Right lung (tissue), 10 donors: ENCODE measurements around the gene WDR18. TPM values are rescaled to one million over a fixed set of nuclear protein-coding genes. Genes with fewer than 3 reads are reported as not detected.

ENCODE experiments used
- DNase-seq, 2 donors: peaks; one replicate each; pipeline ENCODE4 v3.0.0-alpha.2; 2013
- long read RNA-seq, 8 donors: transcript quantifications; one replicate each; lab custom pipeline, GENCODE V29; 2026
- polyA plus RNA-seq, 5 donors: library from polyadenylated mRNA; unstranded; fragments of 120-200 nt; gene quantifications; one replicate each; pipeline versions ENCODE4 v1.2.1 to v1.2.3, GENCODE V29; 2013; ENCODE audit warnings: inconsistent platforms in 1 of 5, low replicate concordance in 1 of 5; ENCODE audit not compliant: insufficient read length in 5 of 5, insufficient read depth in 1 of 5

WDR18 gene, protein sequence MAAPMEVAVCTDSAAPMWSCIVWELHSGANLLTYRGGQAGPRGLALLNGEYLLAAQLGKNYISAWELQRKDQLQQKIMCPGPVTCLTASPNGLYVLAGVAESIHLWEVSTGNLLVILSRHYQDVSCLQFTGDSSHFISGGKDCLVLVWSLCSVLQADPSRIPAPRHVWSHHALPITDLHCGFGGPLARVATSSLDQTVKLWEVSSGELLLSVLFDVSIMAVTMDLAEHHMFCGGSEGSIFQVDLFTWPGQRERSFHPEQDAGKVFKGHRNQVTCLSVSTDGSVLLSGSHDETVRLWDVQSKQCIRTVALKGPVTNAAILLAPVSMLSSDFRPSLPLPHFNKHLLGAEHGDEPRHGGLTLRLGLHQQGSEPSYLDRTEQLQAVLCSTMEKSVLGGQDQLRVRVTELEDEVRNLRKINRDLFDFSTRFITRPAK
- polyA plus RNA-seq = 10 to 100 TPM; 22.3 to 47.6 (median 30.8) TPM
- long read RNA-seq, donor 1, transcript WDR18-202 (10 exons, 1,608 nt) = major isoform, 26 of 35 reads
- long read RNA-seq, donor 1, partial matches to known transcripts = 5 of 35 reads
- long read RNA-seq, donor 1, other reads (novel, unspliced or antisense) = 0 of 35 reads
- long read RNA-seq, donor 2, transcript WDR18-202 (10 exons, 1,608 nt) = major isoform, 22 of 23 reads
- long read RNA-seq, donor 2, partial matches to known transcripts = 0 of 23 reads
- long read RNA-seq, donor 2, other reads (novel, unspliced or antisense) = 0 of 23 reads
- long read RNA-seq, donor 3, transcript WDR18-202 (10 exons, 1,608 nt) = major isoform, 19 of 41 reads
- long read RNA-seq, donor 3, transcript WDR18-207 (2 exons, 417 nt) = minor isoform, 5 of 41 reads
- long read RNA-seq, donor 3, partial matches to known transcripts = 16 of 41 reads
- long read RNA-seq, donor 3, other reads (novel, unspliced or antisense) = 0 of 41 reads
- long read RNA-seq, donor 4, transcript WDR18-202 (10 exons, 1,608 nt) = major isoform, 12 of 12 reads
- long read RNA-seq, donor 4, partial matches to known transcripts = 0 of 12 reads
- long read RNA-seq, donor 4, other reads (novel, unspliced or antisense) = 0 of 12 reads
- long read RNA-seq, donor 5, transcript WDR18-202 (10 exons, 1,608 nt) = major isoform, 24 of 27 reads
- long read RNA-seq, donor 5, partial matches to known transcripts = 0 of 27 reads
- long read RNA-seq, donor 5, other reads (novel, unspliced or antisense) = 0 of 27 reads
- long read RNA-seq, donor 6, transcript WDR18-202 (10 exons, 1,608 nt) = major isoform, 26 of 29 reads
- long read RNA-seq, donor 6, partial matches to known transcripts = 0 of 29 reads
- long read RNA-seq, donor 6, other reads (novel, unspliced or antisense) = 0 of 29 reads
- long read RNA-seq, donor 7, transcript WDR18-202 (10 exons, 1,608 nt) = major isoform, 26 of 27 reads
- long read RNA-seq, donor 7, partial matches to known transcripts = 0 of 27 reads
- long read RNA-seq, donor 7, other reads (novel, unspliced or antisense) = 0 of 27 reads
- long read RNA-seq, donor 8, transcript WDR18-202 (10 exons, 1,608 nt) = major isoform, 7 of 10 reads
- long read RNA-seq, donor 8, partial matches to known transcripts = 0 of 10 reads
- long read RNA-seq, donor 8, other reads (novel, unspliced or antisense) = 0 of 10 reads

DNA sequence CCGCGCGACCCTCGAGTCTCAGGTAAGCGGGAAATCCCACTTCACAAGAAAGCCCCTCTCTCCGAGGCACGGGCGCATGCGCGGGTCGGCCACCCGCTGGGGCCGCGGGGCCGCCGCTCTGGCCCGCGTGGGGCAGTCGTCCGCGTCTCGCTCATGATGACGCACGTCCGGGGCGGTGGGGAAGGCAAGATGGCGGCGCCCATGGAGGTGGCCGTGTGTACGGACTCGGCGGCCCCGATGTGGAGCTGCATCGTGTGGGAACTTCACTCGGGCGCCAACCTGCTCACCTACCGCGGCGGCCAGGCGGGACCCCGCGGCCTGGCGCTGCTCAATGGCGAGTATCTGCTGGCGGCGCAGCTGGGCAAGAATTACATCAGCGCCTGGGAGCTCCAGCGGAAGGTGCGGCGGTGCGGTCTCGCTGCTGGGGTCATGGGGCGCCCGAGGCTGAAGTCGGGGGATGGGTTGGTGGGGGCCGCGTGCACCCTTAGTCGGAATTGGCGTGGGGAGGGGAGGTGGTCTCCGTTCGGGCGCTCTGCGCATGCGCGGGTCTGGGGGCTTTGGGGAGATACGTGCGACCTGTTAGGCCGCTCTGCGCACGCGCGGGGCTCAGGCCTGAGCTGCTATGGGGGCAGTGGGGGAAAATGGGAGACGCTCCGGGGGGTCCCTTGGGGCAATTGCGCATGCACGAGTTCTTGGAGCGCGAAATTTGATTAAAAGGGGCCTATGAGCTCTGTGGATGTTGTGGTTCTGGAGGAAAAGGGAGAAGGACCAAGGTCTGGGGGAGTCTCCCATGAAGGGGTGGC lies at the start of gene WDR18:
TSS of gene WDR18 (plus strand) at position 181 of the 803 bp plus-strand sequence. CDS start at position 190, 9 bp downstream.
- peak; percentile 87 to 88 for DNase-seq

DNA sequence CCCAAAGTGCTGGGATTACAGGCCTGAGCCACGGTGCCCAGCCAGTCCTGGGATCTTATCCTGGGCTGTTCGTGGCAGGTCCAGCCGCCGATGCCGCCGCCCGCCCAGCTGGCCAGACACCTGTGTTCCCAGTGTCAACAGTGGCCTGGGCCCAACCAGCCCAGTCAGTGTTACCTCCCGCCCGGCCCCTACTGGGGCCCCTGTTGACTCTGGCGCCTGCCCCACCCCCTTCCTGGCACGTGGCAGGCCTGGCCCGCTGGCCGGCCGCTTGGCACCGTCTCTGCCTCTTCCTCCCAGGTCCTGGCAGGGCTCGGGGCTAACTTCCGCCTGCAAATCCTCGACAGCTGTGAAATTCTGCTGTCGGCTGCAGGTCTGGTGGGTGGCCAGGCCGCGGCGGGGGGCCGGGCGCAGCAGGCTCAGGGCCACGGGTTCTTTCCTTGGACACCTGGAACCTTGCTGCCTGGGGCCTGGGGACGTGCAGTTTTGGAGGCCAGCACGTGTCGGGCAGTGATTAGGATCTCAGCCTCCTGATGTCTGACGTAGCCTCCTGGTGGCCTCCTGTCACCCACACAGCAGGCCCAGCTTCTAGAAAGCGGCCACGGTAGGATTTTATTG lies 49.2 kb upstream of the WDR18 start:
- peak; percentile 92 to 94 for DNase-seq

DNA sequence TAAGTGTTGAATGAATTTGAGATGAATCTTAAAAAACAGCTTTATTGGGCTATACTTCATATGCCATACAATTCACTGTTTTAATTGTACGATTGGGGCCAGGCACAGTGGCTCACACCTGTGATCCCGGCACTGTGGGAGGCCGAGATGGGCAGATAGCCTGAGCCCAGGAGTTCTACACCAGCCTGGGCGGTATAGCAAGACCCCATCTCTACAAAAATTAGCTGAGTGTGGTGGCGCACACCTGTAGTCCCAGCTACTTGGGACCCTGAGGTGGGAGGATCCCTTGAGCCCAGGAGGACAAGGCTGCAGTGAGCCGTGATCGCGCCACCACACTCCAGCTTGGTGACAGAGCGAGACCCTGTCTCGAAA lies 48.0 kb upstream of the WDR18 start:
- no peak for DNase-seq

DNA sequence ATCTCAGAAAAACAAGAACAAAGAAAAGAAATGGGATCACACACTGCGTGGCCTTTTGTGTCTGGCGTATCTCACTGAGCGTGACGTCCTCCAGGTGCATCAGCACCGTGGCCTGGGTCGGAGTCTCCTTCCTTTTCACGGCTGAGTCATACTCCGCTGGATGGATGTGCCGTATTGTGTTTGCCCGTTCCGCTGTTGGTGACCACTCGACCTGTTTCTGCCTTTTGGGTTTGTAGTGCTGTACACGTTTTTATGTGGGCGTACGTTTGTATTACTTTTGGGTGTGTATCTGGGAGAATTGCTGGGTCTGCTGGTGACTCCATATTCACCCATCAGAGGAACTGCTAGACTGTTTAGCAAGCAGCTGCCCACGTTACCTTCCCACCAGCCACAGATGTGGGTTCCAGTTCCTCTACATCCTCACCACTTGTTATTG lies 46.9 kb upstream of the WDR18 start:
- DNase-seq = no peak

DNA sequence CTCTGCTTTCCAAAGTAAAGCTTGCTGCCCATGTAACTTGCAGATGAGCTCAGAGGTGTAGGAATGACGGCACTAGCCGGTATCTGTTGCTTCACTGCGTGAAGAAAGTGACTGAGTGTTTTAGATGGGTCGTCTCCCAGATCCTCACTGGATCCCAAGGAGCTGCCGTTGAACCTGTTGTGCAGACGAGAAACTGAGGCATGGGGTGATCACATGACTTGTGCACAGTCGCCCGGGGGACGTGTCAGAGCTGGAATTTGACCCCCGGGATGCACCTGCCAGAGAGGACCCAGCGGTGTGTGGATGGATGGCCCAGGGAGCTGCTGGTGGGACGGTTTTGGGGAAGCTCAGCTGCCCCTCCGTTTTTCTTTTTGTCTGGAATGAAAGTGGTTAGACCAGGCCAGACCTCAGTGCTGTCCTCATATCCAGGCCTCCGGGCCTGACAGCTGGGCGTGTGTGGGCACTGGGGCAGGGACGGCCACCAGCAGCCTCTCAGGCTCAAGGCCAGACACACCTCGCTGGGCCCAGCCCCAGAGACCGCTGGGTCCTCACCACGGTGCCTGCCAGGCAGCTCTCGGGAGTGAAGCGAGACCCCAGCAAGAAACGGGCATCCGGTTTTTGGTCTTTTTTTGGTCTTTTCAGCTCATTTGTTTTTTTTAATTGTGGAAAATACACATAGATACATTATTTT lies 45.8 kb upstream of the WDR18 start:
- no peak for DNase-seq

DNA sequence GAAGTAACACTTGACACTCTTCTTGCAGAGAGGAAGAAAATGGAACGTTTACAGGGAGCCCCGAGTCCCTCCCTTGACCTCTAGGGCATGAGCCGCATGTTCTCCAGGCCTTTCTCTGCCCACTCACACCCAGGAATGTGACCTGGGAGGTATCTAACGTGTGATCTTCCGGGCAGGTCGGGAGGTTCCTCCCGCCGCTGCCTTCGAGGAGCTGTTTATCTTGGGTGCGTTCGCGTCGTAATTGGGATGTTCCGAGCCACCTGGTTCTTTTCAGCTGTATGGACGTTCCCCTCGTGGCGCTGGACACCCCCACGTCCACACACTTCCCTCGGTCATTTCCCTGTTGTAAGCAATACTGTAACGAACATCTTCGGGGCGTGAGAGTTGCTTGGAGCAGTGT lies 44.7 kb upstream of the WDR18 start:
- DNase-seq = no peak

DNA sequence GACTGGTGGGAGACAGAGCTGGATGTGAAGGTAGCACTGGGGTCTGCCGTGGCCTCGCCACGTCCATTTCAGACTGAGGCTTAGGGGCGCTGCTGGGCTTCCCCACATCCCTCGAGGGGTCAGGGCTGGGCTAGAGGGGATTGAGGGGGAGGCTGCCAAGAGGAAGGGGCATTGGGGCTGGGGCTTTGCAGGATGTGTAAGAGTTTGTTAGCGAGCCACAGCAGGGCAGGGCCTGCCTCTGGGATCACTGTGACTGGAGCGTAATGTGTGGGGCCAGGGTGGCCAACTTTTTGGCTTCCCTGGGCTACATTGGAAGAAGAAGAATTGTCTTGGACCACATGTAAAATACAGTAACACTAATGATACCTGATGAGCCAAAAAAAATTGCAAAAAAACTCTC lies 44.2 kb upstream of the WDR18 start:
- no peak for DNase-seq

DNA sequence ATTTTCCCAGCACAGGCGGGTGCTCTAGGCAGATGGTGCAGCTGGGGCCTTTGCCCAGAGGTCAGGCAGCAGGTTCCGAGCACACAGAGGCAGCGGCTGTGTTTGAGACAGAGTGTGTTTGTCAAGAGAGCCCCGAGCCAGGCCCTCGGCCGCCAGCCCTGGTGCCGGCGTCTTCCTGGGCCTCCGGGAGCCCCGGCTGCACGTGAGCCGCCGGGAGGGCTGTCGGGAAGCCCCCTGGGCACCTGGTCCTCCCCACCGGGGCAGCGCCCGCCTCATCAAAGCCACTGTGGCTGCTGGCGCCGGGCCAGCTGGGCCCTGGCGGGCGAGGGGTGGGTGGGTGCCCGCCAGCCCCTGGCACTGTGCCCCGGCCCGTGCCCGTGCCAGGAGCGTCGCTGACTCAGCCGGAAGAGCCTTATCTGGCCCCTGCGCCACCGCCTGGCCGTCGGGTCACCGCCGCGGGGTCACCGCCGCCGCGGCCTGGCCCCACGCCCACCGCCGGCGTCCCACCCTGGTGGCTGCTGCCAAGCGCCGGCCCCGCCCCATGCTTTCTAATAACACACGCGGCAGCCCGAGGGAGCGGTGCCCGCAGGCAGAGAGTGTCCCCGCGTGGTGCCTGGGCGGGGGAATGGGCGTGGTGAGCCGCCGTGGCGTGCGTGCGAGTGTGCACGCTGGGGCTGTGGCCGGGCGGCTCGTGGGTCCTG lies 43.4 kb upstream of the WDR18 start:
- DNase-seq = no peak

DNA sequence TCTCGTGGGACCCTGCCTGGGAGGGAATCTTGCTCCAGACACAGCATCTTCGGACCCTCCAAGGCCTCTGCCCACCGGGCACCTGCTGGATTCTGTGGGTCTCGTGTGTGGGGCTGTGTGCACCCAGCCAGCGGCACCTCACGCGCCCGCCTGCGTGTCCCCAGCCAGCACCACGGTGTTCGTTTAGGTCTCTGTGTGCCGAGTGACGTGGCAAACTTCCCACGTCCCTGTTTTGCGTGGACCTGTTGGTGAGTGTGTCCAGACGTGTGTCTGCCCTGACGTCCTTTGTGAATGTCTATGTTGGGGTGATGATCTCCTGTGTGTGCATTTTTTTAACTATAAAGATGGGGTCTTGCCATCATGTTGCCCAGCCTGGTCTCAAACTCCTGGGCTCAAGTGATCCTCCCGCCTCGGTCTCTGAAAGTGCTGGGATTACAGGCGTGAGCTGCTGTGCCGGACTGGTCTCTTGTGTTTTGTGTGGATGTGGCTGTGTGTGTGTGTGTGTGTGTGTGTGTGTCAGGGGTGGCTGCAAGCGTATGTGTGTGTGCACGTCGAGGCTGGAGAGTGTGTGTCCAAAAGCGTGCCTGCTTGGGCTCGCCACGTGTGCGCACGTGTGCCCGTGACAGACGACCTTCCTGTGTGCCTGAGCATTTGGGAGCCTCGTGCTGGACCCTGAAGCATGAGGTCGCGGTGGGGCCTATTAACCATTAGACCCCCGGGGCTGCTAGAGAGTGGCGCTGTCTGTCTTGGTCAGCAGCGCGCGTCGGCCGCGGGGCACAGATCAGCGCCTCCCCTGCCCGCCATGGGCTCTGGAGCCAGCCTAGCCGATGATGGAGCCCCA lies 42.6 kb upstream of the WDR18 start:
- DNase-seq = no peak

DNA sequence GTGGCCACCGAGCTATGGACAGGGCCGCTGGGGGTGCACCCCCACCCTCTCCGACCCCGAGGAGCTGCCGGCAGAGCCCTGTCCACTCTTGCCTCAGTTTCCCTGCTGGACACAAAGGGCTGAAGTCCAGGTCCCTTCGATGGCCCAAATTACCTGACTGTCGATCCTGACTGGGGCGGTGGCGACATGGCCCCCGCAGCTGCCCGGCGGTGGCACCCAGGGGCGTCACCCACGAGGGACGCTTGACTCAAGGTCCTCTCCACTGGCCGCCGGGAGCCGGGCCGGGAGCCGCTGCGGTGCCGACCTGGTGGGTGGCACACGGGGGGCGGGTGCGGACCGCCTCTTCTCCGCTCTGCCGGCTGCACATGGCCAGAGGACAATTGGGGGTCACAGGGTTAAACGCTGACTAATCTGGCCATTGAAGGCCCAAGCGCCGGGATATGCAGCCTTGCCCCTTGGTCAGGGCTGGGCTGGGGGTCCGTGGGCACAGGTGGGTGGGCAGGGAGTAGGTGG lies 42.0 kb upstream of the WDR18 start:
- no peak for DNase-seq

DNA sequence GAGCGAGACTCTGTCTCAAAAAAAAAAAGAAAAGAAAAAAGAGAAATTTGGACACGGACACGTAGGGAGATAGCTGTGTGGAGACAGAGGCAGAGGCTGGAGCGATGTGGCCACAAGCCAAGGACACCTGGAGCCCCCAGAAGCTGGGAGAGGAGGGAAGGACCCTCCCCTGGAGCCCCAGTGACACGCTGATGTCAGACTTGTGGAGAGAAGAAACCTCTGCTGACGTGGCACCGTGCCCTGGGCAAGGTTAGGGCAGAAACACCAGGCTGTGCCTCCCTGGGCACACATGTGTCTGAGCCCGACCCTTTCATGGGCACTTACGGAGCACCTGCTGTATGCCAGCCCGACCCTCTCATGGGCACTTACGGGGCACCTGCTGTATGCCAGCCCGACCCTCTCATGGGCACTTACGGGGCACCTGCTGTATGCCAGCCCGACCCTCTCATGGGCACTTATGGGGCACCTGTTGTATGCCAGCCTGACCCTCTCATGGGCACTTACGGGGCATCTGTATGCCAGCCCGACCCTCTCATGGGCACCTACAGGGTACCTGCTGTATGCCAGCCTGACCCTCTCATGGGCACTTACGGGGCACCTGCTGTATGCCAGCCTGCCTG lies 40.5 kb upstream of the WDR18 start:
- no peak for DNase-seq

DNA sequence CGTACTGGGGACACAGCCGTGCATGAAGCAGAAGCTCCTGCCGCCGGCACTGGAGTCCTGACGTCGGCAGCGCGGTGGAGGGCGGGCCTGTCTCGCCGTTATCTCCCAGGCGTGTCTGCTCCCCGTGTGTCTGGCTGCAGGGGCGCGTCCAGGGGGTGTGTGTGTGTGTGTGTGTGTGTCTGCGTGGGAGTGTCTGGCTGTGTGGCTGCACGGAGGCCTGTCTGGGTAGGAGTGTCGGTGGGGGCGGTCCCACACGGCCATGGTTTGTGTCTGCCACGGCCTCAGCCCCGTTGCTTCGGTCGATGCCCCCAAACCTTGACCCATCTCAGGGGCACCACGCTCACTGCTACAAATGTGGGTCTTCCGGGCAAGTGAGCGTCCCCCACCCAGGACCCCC lies 40.0 kb upstream of the WDR18 start:
- no peak for DNase-seq

DNA sequence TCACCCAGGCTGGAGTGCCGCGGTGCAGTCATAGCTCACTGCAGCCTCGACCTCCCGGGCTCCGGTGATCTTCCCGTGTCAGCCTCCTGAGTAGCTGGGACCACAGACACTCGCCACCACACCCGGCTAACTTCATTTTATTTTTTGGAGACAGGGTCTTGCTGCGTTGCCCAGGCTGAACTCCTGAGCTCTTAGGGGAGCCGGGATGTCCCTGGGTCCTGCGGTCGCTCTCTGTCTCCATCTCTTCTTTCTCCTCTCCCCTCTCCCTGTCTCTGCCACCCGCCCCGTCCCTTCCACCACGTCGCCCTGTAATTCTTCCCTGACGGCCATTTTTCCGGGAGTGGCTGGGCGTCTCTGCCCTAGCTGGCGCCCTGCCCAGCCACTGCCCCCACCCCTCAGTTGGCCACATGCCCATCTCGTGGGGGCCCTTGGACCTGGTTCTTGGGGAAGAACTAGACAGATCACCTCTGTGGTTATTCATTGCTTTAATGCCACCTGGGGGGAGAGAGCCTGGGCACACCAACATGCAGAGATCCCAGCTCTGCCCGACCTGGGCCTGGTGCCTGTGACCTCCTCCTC lies 39.4 kb upstream of the WDR18 start:
- DNase-seq = no peak

DNA sequence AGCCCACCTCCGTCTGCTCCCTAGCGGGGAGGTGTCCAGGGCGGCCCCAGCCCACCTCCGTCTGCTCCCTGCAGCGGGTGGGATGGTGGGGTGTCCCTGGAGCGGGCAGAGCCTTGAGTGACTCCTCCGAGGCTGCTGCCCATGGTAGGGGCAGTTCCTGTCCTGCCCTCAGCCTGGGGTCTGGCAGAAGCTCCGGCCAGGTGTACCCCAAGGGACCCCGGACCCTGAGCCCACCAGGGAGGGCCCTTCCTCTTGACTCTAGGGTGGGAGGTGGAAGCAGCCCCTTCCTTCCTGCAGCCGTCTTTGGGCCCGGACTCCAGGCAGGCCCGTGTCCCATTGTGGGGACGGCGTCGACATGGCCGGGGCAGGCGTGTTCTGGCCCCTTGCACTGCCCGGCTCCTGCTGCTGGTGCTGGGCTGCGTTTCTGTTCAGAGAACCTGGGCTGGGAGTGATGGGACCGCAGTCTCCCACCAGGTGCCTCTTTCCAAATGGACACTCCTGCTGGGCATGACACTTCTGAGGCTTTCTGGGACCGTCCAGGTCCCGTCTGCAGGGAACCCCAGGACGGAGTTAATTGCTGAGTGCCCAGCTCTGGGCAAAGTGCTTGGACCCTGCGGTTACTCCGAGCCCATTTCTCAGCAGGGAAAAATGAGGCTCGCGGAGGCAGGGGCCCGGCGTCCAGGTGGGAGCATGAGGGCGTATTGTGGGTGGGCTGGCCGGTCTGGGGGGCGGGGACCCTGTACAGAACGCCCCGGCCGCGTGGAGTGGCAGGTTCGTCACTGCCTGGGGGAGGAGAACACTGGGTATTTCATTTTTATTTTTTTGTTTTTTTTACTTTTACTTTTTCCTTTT lies 38.5 kb upstream of the WDR18 start:
- no peak for DNase-seq

DNA sequence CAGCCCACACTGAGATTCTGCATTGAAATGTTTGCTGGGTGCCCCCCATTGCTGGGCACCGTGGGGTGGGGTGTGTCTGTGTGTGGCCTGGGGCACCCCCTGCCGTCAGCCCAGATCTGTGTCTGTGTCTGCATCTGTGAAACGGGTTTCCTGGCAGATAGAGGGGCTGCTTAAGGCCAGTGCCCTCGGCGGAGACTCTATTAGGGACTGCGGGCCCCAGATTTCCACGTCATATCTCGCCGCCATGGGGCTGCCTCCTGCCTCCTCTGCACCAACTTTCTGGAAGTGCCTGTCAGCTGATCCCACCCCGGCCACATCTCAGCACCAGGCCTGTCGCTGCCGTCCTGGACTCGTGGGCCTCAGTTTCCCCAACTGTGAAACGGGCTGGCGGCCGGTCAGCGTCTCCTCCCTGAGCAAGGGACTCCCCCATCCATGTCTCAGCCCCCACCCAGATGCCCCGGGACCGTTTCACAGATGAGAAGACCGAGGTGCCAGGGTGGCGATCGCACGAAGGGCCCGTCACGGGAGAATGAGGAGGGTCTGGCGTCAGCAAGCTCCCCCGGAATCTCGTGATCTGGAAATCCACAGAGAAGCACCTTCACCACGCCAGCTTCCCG lies 36.9 kb upstream of the WDR18 start:
- DNase-seq = no peak
